Vagina (tissue), 2 donors: ENCODE measurements around the gene TBC1D32. TPM values are rescaled to one million over a fixed set of nuclear protein-coding genes. Genes with fewer than 3 reads are reported as not detected.

ENCODE experiments used
- DNase-seq, 2 donors: peaks; one replicate each; pipeline ENCODE4 v3.0.0-alpha.2; 2017; ENCODE audit errors: extremely low spot score in 2 of 2
- H3K27ac ChIP-seq: fragments of 200-600 bp; sonication (generic); one replicate; pipeline ENCODE4 v1.5.1; 2019
- H3K27me3 ChIP-seq: fragments of 200-600 bp; sonication (generic); one replicate; pipeline ENCODE4 v1.5.1; 2019
- H3K36me3 ChIP-seq, 2 donors: fragments of 200-600 bp; sonication (generic); one replicate each; pipeline ENCODE4 v1.5.1; 2017 to 2019
- H3K4me1 ChIP-seq: fragments of 200-600 bp; sonication (generic); one replicate; pipeline ENCODE4 v1.5.1; 2019
- H3K4me3 ChIP-seq, 2 donors: fragments of 200-600 bp; sonication (generic); 1 replicate in 1 of 2; 2 replicates in 1 of 2; pipeline ENCODE4 v1.5.1; 2016 to 2019
- H3K9me3 ChIP-seq: fragments of 200-600 bp; sonication (generic); one replicate; pipeline ENCODE4 v1.5.1; 2019
- CTCF ChIP-seq, 3 experiments: fragments of 450-650 bp in 2 of 3; fragments of 200-600 bp in 1 of 3; sonication (generic) in 1 of 3; IDR thresholded peaks; one replicate each; pipeline ENCODE4 v1.5.1; 2017 to 2019; ENCODE audit warnings: antibody characterized with exemption in 3 of 3, mild to moderate bottlenecking in 2 of 3, moderate library complexity in 2 of 3
- POLR2A ChIP-seq, 2 donors: fragments of 450-650 bp; IDR thresholded peaks; one replicate each; pipeline ENCODE4 v1.6.1; 2017; ENCODE audit warnings: antibody characterized with exemption in 2 of 2, mild to moderate bottlenecking in 2 of 2, moderate library complexity in 2 of 2
- POLR2AphosphoS5 ChIP-seq, 2 donors: sonication (generic); formaldehyde crosslinking; IDR thresholded peaks; one replicate each; pipeline ENCODE4 v1.9.0; 2017; ENCODE audit warnings: antibody characterized with exemption in 2 of 2, mild to moderate bottlenecking in 2 of 2, low read depth in 1 of 2; ENCODE audit not compliant: insufficient read depth in 1 of 2
- intact Hi-C: fragments of 100-400 bp; cut with DNase I; formaldehyde crosslinking; loops from one replicate; pipeline ENCODE4 v1.15.1; 2023
- total RNA-seq: library from RNA; depleted of rRNA; stranded (reverse); fragments of >200 nt; gene quantifications from one replicate; pipeline ENCODE4 v1.2.3, GENCODE V29; 2016

TBC1D32 gene
- total RNA-seq, 1 donor from 2014 or later, result 9.8 TPM

- TF ChIP-seq POLR2A (IDR thresholded peaks at IDR 0.05) (no peak), CTCF (IDR thresholded peaks at IDR 0.05) (no peak), POLR2AphosphoS5 (IDR thresholded peaks at IDR 0.05; ENCODE audit: insufficient read depth in 1 of 2, low read depth in 1 of 2) (no peak)
- intact Hi-C loops, result no loop called here
- no peaks in the 10 kb centered on the region for H3K27me3 ChIP-seq
- H3K4me3 ChIP-seq, result no peak overlapping the region
- no peaks in the 10 kb centered on the region for H3K9me3 ChIP-seq
- H3K4me1 ChIP-seq, result no peaks in the 10 kb centered on the region
- no peak overlapping the region for H3K27ac ChIP-seq
- no peaks in the 10 kb centered on the region for H3K36me3 ChIP-seq
- DNase-seq, result no peak
These were observed 15.3 kb upstream of the TBC1D32 start for GRCh38 chr6:121349596-121349995.

GRCh38 chr6:121347484-121347883 is 13.2 kb upstream of the TBC1D32 start:
- Histone ChIP-seq H3K4me3 (no peak overlapping the region), H3K27me3 (no peaks in the 10 kb centered on the region), H3K27ac (no peak overlapping the region), H3K4me1 (no peaks in the 10 kb centered on the region), H3K36me3 (no peaks in the 10 kb centered on the region), H3K9me3 (no peaks in the 10 kb centered on the region)
- TF ChIP-seq POLR2AphosphoS5 (IDR thresholded peaks at IDR 0.05; ENCODE audit: insufficient read depth in 1 of 2, low read depth in 1 of 2), result no peak
- no peak for TF ChIP-seq CTCF (IDR thresholded peaks at IDR 0.05)
- TF ChIP-seq POLR2A (IDR thresholded peaks at IDR 0.05), result no peak
- no peak for DNase-seq
- intact Hi-C loops, result no loop called here

GRCh38 chr6:121344539-121344938 is 10.3 kb upstream of the TBC1D32 start:
- intact Hi-C loops, result no loop called here
- Histone ChIP-seq H3K9me3 (no peaks in the 10 kb centered on the region), H3K36me3 (no peaks in the 10 kb centered on the region), H3K4me3 (no peak overlapping the region), H3K27ac (no peak overlapping the region), H3K27me3 (no peaks in the 10 kb centered on the region), H3K4me1 (no peaks in the 10 kb centered on the region)
- DNase-seq, result no peak
- TF ChIP-seq CTCF (IDR thresholded peaks at IDR 0.05) (no peak), POLR2AphosphoS5 (IDR thresholded peaks at IDR 0.05; ENCODE audit: insufficient read depth in 1 of 2, low read depth in 1 of 2) (no peak), POLR2A (IDR thresholded peaks at IDR 0.05) (no peak)

GRCh38 chr6:121339639-121340226 is 5.5 kb upstream of the TBC1D32 start:
- Histone ChIP-seq H3K36me3 (no peaks in the 10 kb centered on the region), H3K9me3 (no peaks in the 10 kb centered on the region), H3K27ac (no peak overlapping the region), H3K4me3 (no peak overlapping the region), H3K27me3 (no peaks in the 10 kb centered on the region), H3K4me1 (no peaks in the 10 kb centered on the region)
- intact Hi-C loops, result no loop called here
- TF ChIP-seq POLR2AphosphoS5 (IDR thresholded peaks at IDR 0.05; ENCODE audit: insufficient read depth in 1 of 2, low read depth in 1 of 2) (no peak), POLR2A (IDR thresholded peaks at IDR 0.05) (no peak), CTCF (IDR thresholded peaks at IDR 0.05) (no peak)
- DNase-seq, result no peak

- no peak overlapping the region for H3K27ac ChIP-seq
- no peaks in the 10 kb centered on the region for H3K36me3 ChIP-seq
- no peaks in the 10 kb centered on the region for H3K9me3 ChIP-seq
- no peaks in the 10 kb centered on the region for H3K27me3 ChIP-seq
- TF ChIP-seq POLR2AphosphoS5 (IDR thresholded peaks at IDR 0.05; ENCODE audit: insufficient read depth in 1 of 2, low read depth in 1 of 2), result no peak
- intact Hi-C loops, result no loop called here
- H3K4me1 ChIP-seq, result peaks cover 2% of the 10 kb centered on the region
- no peak for DNase-seq
- H3K4me3 ChIP-seq, result no peak overlapping the region
These were observed 4.7 kb upstream of the TBC1D32 start for GRCh38 chr6:121338956-121339355.
